Testis (tissue), 2 donors: ENCODE measurements around the gene IMMP2L.

ENCODE experiments used
- CTCF ChIP-seq, 3 experiments: fragments of 450-650 bp in 2 of 3; fragments of 200-600 bp in 1 of 3; sonication (generic) in 1 of 3; IDR thresholded peaks; one replicate each; pipeline ENCODE4 v1.5.1; 2016 to 2019; ENCODE audit warnings: antibody characterized with exemption in 3 of 3, mild to moderate bottlenecking in 2 of 3, moderate library complexity in 1 of 3
- POLR2A ChIP-seq: fragments of 450-650 bp; IDR thresholded peaks from one replicate; pipeline ENCODE4 v1.6.1; 2017; ENCODE audit warnings: antibody characterized with exemption, mild to moderate bottlenecking, moderate library complexity

GRCh38 chr7:111517549-111517951 lies 44.7 kb downstream of the IMMP2L start:
- no peak for TF ChIP-seq CTCF (IDR thresholded peaks at IDR 0.05)
- TF ChIP-seq POLR2A = no peak
